Measurements from ENCODE around the gene PLA1A.

DNA sequence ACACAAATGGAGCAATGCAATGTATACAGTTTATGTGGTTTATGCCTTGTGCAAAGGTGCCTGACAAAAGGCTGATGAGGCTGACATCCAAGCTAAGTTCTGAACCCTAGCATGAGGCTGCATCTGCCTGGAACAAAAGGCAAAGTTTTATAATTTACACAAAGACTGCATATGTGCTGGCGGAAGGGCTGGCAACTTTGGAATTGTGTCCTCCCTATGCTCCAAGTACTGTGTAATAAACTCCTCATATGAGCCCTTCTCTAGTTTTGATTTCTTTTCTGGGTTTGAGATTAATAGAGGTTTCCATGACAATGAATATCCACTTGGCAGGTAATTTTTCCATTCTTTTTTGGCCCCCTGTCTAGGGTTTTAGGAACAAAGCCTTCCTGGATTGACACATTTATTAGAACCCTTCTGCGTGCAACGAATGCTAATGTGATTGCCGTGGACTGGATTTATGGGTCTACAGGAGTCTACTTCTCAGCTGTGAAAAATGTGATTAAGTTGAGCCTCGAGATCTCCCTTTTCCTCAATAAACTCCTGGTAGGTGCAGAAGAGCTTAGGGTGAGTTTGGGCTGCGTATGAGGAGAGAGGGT, 10.8 kb downstream of the PLA1A start:
- TF ChIP-seq POLR2A (IDR thresholded peaks at IDR 0.05), result no peak
- TF ChIP-seq, protein P1, sequence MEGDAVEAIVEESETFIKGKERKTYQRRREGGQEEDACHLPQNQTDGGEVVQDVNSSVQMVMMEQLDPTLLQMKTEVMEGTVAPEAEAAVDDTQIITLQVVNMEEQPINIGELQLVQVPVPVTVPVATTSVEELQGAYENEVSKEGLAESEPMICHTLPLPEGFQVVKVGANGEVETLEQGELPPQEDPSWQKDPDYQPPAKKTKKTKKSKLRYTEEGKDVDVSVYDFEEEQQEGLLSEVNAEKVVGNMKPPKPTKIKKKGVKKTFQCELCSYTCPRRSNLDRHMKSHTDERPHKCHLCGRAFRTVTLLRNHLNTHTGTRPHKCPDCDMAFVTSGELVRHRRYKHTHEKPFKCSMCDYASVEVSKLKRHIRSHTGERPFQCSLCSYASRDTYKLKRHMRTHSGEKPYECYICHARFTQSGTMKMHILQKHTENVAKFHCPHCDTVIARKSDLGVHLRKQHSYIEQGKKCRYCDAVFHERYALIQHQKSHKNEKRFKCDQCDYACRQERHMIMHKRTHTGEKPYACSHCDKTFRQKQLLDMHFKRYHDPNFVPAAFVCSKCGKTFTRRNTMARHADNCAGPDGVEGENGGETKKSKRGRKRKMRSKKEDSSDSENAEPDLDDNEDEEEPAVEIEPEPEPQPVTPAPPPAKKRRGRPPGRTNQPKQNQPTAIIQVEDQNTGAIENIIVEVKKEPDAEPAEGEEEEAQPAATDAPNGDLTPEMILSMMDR (IDR thresholded peaks at IDR 0.05), result no peak

Data from thyroid gland (tissue), 4 donors.